Cardiac septum (tissue), 1 donor: ENCODE data around the gene IBA57. TPM values are rescaled to one million over a fixed set of nuclear protein-coding genes. Genes with fewer than 3 reads are reported as not detected.

ENCODE experiments used
- total RNA-seq: library from RNA; stranded (reverse); fragmentation: NEBNext Ultra II Directional; extraction: Animal tissue kit (Norgen Biotek cat#: 25700); gene quantifications from one replicate; pipeline ENCODE4 v1.2.1, GENCODE V29; 2021
- donor health status: DM: no; HTN: no; CAD: no.

IBA57 gene
- total RNA-seq, 1 donor from 2014 or later, result 16.6 TPM

Other genes with a start within 250 kb of the IBA57 start
- gene WNT9A, start 217.9 kb upstream of the IBA57 start, total RNA-seq, result 6.5 TPM
- not detected for gene WNT3A, start 158.8 kb upstream of the IBA57 start, total RNA-seq
- gene ARF1, start 83.1 kb upstream of the IBA57 start, total RNA-seq, result 332 TPM
- gene C1orf35, start 62.5 kb upstream of the IBA57 start, total RNA-seq, result 8.9 TPM
- 39.7 TPM for gene MRPL55, start 56.5 kb upstream of the IBA57 start, total RNA-seq
- gene GUK1, start 25.5 kb upstream of the IBA57 start, total RNA-seq, result 213 TPM
- gene GJC2, start 15.9 kb upstream of the IBA57 start, total RNA-seq, result 1.6 TPM
- 396 TPM for gene OBSCN, start 42.2 kb downstream of the IBA57 start, total RNA-seq
- gene TRIM11, start 241.0 kb downstream of the IBA57 start, total RNA-seq, result 7.3 TPM